PC-3 (cell line): Measurements from ENCODE around the gene ERI3.

ENCODE experiments used
- CTCF ChIP-seq: fragments of 300-600 bp; sonication (generic); conservative IDR thresholded peaks from 2 replicates; pipeline ENCODE4 v1.5.1; 2017; ENCODE audit warnings: antibody characterized with exemption, low read depth, mild to moderate bottlenecking, low read length
- EZH2 ChIP-seq: fragments of 300-600 bp; sonication (generic); IDR thresholded peaks from one replicate; pipeline ENCODE4 v1.6.1; 2017; ENCODE audit warnings: antibody characterized with exemption, mild to moderate bottlenecking, low read length; ENCODE audit not compliant: unreplicated experiment
- EZH2phosphoT487 ChIP-seq: fragments of 300-600 bp; sonication (generic); IDR thresholded peaks from 2 replicates; pipeline ENCODE4 v1.6.1; 2018; ENCODE audit warnings: mild to moderate bottlenecking, antibody characterized with exemption, low read length, borderline replicate concordance

GRCh38 chr1:44242746-44243145 is 112.3 kb downstream of the ERI3 start:
- TF ChIP-seq CTCF (no peak), EZH2 (no peak), EZH2phosphoT487 (no peak)
